Measurements from ENCODE around the gene CAMK1G. TPM values are rescaled to one million over a fixed set of nuclear protein-coding genes. Genes with fewer than 3 reads are reported as not detected.

The CAMK1G gene
- total RNA-seq, 1 donor: 0.90 TPM

GRCh38 chr1:209552406-209553264 lies 30.9 kb upstream of the CAMK1G start:
- no peak for DNase-seq (ENCODE audit: low read depth)
- TF ChIP-seq CTCF (IDR thresholded peaks at IDR 0.05; ENCODE audit: insufficient read depth, low read length): no peak
- H3K4me3 ChIP-seq (ENCODE audit: low read depth, low read length): no peak overlapping the region

- DNase-seq (ENCODE audit: low read depth): no peak
- no peak for TF ChIP-seq CTCF (IDR thresholded peaks at IDR 0.05; ENCODE audit: insufficient read depth, low read length)
- no peak overlapping the region for H3K4me3 ChIP-seq (ENCODE audit: low read depth, low read length)
These were observed 28.5 kb upstream of the CAMK1G start for GRCh38 chr1:209554761-209555611.

GRCh38 chr1:209556162-209556690 lies 27.3 kb upstream of the CAMK1G start:
- TF ChIP-seq CTCF (IDR thresholded peaks at IDR 0.05; ENCODE audit: insufficient read depth, low read length): no peak
- no peak for DNase-seq (ENCODE audit: low read depth)
- H3K4me3 ChIP-seq (ENCODE audit: low read depth, low read length): no peak overlapping the region

GRCh38 chr1:209557221-209557620 lies 26.3 kb upstream of the CAMK1G start:
- H3K4me3 ChIP-seq (ENCODE audit: low read depth, low read length): no peak overlapping the region
- no peak for DNase-seq (ENCODE audit: low read depth)
- no peak for TF ChIP-seq CTCF (IDR thresholded peaks at IDR 0.05; ENCODE audit: insufficient read depth, low read length)

GRCh38 chr1:209560529-209560928 lies 23.0 kb upstream of the CAMK1G start:
- H3K4me3 ChIP-seq (ENCODE audit: low read depth, low read length): no peak overlapping the region
- no peak for TF ChIP-seq CTCF (IDR thresholded peaks at IDR 0.05; ENCODE audit: insufficient read depth, low read length)
- no peak for DNase-seq (ENCODE audit: low read depth)

- no peak for DNase-seq (ENCODE audit: low read depth)
- no peak overlapping the region for H3K4me3 ChIP-seq (ENCODE audit: low read depth, low read length)
- TF ChIP-seq CTCF (IDR thresholded peaks at IDR 0.05; ENCODE audit: insufficient read depth, low read length): no peak
These were observed 22.6 kb upstream of the CAMK1G start for GRCh38 chr1:209560952-209561351.

All from fibroblast of the aortic adventitia (primary cell).